ENCODE results near the gene CISD3.

DNA sequence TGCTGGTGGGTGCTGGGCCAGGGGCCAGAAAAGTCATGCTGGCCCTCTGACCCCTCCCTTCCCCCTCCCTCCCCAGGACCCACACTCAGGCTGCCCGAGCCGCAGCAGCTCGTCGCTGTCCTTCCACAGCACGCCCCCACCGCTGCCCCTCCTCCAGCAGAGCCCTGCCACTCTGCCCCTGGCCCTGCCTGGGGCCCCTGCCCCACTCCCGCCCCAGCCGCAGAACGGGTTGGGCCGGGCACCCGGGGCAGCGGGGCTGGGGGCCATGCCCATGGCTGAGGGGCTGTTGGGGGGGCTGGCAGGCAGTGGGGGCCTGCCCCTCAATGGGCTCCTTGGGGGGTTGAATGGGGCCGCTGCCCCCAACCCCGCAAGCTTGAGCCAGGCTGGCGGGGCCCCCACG, 8.3 kb upstream of the CISD3 start:
- TF ChIP-seq, protein P1, sequence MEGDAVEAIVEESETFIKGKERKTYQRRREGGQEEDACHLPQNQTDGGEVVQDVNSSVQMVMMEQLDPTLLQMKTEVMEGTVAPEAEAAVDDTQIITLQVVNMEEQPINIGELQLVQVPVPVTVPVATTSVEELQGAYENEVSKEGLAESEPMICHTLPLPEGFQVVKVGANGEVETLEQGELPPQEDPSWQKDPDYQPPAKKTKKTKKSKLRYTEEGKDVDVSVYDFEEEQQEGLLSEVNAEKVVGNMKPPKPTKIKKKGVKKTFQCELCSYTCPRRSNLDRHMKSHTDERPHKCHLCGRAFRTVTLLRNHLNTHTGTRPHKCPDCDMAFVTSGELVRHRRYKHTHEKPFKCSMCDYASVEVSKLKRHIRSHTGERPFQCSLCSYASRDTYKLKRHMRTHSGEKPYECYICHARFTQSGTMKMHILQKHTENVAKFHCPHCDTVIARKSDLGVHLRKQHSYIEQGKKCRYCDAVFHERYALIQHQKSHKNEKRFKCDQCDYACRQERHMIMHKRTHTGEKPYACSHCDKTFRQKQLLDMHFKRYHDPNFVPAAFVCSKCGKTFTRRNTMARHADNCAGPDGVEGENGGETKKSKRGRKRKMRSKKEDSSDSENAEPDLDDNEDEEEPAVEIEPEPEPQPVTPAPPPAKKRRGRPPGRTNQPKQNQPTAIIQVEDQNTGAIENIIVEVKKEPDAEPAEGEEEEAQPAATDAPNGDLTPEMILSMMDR (conservative IDR thresholded peaks at IDR 0.05; ENCODE audit: low read depth in 2 of 2): no peak
- TF ChIP-seq EZH2phosphoT487 (IDR thresholded peaks at IDR 0.05; ENCODE audit: unreplicated experiment) (no peak), POLR2AphosphoS5 (IDR thresholded peaks at IDR 0.05; ENCODE audit: low read depth) (no peak), NANOG (IDR thresholded peaks at IDR 0.05; ENCODE audit: borderline replicate concordance) (no peak)
